ENCODE data around the gene FAM50A.

Gene FAM50A

DNA sequence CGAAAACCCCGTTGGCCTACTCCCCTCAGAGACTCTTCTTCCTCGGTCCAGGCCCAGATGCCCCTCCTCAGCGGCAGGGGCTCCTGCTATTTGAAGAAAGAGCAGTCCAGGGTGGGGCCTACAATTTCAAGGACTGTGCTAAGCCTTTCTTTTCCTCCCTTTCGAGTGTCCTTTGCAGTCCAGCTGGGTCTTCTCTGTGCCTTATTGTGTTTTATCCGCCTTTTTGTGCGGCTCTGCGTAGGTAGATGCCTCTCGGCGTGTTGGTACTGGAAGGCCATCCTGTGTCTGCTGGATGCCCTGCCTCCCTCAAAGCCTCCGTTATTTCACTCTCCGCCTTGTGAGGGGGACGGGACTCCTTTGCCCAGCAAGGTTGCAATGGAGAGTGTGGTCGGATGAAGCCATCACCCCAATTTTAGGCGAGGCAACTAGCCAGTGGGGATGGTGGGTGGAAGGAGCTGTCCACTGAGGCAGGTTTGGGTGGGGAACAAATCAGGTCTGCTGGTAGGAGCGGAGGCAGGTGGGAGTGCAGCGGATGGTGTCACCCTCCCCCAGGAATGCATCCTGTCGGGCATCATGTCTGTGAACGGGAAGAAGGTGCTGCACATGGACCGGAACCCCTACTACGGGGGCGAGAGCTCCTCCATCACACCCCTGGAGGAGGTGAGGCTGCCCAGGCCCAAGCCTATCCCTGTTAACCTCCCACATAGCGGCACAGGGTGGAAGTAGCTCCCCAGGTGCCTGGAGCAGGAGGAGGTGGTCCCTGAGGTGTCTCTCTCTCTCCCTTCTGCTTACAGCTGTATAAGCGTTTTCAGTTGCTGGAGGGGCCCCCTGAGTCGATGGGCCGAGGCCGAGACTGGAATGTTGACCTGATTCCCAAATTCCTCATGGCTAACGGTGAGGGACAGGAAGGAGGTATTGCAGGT is 5.7 kb upstream of the FAM50A start:
- Histone ChIP-seq H3K4me1 (ENCODE audit: control insufficient read depth, insufficient read depth, low read length) (no peaks in the 10 kb centered on the region), H3K4me3 (ENCODE audit: low read depth, low read length) (peak overlapping the region; percentile 69), H3K36me3 (ENCODE audit: control insufficient read depth in 2 of 2, insufficient read depth in 1 of 2, low read length in 2 of 2) (peaks cover 7 to 80% of the 10 kb centered on the region in 2 experiments; a peak in 2 of 3 replicates), H3K9me3 (ENCODE audit: control insufficient read depth, insufficient read depth, low read depth, low read length) (no peaks in the 10 kb centered on the region), H3K27ac (ENCODE audit: extremely low read depth, low read depth, low read length) (peak overlapping the region; percentile 43; the same call in 1 of the 2 replicates)
- ChIA-PET CTCF (interaction anchor here (0.5 to 0.7 kb wide), 2 partner anchors 10 to 78 kb away, joined by 3 to 4 read pairs; partner anchors contain the start of gene ATP6AP1), POLR2A (no interaction called here)
- TF ChIP-seq, protein P1, sequence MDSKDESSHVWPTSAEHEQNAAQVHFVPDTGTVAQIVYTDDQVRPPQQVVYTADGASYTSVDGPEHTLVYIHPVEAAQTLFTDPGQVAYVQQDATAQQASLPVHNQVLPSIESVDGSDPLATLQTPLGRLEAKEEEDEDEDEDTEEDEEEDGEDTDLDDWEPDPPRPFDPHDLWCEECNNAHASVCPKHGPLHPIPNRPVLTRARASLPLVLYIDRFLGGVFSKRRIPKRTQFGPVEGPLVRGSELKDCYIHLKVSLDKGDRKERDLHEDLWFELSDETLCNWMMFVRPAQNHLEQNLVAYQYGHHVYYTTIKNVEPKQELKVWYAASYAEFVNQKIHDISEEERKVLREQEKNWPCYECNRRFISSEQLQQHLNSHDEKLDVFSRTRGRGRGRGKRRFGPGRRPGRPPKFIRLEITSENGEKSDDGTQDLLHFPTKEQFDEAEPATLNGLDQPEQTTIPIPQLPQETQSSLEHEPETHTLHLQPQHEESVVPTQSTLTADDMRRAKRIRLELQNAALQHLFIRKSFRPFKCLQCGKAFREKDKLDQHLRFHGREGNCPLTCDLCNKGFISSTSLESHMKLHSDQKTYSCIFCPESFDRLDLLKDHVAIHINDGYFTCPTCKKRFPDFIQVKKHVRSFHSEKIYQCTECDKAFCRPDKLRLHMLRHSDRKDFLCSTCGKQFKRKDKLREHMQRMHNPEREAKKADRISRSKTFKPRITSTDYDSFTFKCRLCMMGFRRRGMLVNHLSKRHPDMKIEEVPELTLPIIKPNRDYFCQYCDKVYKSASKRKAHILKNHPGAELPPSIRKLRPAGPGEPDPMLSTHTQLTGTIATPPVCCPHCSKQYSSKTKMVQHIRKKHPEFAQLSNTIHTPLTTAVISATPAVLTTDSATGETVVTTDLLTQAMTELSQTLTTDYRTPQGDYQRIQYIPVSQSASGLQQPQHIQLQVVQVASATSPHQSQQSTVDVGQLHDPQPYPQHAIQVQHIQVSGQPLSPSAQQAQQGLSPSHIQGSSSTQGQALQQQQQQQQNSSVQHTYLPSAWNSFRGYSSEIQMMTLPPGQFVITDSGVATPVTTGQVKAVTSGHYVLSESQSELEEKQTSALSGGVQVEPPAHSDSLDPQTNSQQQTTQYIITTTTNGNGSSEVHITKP (tag by site-specific recombination; IDR thresholded peaks at IDR 0.05): peak; percentile 77
- TF ChIP-seq, protein P2, sequence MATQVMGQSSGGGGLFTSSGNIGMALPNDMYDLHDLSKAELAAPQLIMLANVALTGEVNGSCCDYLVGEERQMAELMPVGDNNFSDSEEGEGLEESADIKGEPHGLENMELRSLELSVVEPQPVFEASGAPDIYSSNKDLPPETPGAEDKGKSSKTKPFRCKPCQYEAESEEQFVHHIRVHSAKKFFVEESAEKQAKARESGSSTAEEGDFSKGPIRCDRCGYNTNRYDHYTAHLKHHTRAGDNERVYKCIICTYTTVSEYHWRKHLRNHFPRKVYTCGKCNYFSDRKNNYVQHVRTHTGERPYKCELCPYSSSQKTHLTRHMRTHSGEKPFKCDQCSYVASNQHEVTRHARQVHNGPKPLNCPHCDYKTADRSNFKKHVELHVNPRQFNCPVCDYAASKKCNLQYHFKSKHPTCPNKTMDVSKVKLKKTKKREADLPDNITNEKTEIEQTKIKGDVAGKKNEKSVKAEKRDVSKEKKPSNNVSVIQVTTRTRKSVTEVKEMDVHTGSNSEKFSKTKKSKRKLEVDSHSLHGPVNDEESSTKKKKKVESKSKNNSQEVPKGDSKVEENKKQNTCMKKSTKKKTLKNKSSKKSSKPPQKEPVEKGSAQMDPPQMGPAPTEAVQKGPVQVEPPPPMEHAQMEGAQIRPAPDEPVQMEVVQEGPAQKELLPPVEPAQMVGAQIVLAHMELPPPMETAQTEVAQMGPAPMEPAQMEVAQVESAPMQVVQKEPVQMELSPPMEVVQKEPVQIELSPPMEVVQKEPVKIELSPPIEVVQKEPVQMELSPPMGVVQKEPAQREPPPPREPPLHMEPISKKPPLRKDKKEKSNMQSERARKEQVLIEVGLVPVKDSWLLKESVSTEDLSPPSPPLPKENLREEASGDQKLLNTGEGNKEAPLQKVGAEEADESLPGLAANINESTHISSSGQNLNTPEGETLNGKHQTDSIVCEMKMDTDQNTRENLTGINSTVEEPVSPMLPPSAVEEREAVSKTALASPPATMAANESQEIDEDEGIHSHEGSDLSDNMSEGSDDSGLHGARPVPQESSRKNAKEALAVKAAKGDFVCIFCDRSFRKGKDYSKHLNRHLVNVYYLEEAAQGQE (tag by site-specific recombination; IDR thresholded peaks at IDR 0.05): peak; percentile 43; the same call in 1 of the 2 replicates
- no peak for TF ChIP-seq YY1 (tag by site-specific recombination; IDR thresholded peaks at IDR 0.05)
- no peak for TF ChIP-seq YY2 (tag by site-specific recombination; IDR thresholded peaks at IDR 0.05)
- TF ChIP-seq ZFHX2 (tag by site-specific recombination; conservative IDR thresholded peaks at IDR 0.05): peak; percentile 65
- TF ChIP-seq GLIS1 (tag by site-specific recombination; IDR thresholded peaks at IDR 0.05): peak; percentile 21
- TF ChIP-seq EGR2 (tag by site-specific recombination; IDR thresholded peaks at IDR 0.05; ENCODE audit: low read depth): peak; percentile 59

DNA sequence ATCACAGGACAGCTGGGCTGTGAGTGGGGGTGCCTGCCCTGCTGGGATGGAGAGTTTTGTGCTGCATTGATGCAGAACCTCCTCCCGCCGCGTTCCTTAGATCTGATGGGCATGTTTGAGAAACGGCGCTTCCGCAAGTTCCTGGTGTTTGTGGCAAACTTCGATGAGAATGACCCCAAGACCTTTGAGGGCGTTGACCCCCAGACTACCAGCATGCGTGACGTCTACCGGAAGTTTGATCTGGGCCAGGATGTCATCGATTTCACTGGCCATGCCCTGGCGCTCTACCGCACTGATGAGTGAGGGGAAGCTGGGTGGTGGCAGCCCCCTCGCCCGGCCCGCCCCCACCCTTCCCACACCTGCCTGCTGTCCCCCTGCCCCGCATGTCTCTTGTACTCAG is 4.1 kb upstream of the FAM50A start:
- ChIA-PET POLR2A (no interaction called here), CTCF (no interaction called here)
- Histone ChIP-seq H3K4me3 (ENCODE audit: low read depth, low read length) (no peak overlapping the region), H3K36me3 (ENCODE audit: control insufficient read depth in 2 of 2, insufficient read depth in 1 of 2, low read length in 2 of 2) (peaks cover 7 to 65% of the 10 kb centered on the region in 2 experiments; a peak in 2 of 3 replicates), H3K4me1 (ENCODE audit: control insufficient read depth, insufficient read depth, low read length) (no peaks in the 10 kb centered on the region), H3K9me3 (ENCODE audit: control insufficient read depth, insufficient read depth, low read depth, low read length) (no peaks in the 10 kb centered on the region), H3K27ac (ENCODE audit: extremely low read depth, low read depth, low read length) (no peak overlapping the region)
- TF ChIP-seq, protein P3, sequence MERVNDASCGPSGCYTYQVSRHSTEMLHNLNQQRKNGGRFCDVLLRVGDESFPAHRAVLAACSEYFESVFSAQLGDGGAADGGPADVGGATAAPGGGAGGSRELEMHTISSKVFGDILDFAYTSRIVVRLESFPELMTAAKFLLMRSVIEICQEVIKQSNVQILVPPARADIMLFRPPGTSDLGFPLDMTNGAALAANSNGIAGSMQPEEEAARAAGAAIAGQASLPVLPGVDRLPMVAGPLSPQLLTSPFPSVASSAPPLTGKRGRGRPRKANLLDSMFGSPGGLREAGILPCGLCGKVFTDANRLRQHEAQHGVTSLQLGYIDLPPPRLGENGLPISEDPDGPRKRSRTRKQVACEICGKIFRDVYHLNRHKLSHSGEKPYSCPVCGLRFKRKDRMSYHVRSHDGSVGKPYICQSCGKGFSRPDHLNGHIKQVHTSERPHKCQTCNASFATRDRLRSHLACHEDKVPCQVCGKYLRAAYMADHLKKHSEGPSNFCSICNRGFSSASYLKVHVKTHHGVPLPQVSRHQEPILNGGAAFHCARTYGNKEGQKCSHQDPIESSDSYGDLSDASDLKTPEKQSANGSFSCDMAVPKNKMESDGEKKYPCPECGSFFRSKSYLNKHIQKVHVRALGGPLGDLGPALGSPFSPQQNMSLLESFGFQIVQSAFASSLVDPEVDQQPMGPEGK (tag by site-specific recombination; IDR thresholded peaks at IDR 0.05): no peak
- TF ChIP-seq ZNF324 (tag by site-specific recombination; IDR thresholded peaks at IDR 0.05): no peak
- no peak for TF ChIP-seq SP7 (tag by site-specific recombination; IDR thresholded peaks at IDR 0.05)
- no peak for TF ChIP-seq ZNF132 (tag by site-specific recombination; IDR thresholded peaks at IDR 0.05; ENCODE audit: borderline replicate concordance)
- no peak for TF ChIP-seq FEZF1 (tag by site-specific recombination; IDR thresholded peaks at IDR 0.05)
- TF ChIP-seq, protein P4, sequence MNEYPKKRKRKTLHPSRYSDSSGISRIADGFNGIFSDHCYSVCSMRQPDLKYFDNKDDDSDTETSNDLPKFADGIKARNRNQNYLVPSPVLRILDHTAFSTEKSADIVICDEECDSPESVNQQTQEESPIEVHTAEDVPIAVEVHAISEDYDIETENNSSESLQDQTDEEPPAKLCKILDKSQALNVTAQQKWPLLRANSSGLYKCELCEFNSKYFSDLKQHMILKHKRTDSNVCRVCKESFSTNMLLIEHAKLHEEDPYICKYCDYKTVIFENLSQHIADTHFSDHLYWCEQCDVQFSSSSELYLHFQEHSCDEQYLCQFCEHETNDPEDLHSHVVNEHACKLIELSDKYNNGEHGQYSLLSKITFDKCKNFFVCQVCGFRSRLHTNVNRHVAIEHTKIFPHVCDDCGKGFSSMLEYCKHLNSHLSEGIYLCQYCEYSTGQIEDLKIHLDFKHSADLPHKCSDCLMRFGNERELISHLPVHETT (tag by site-specific recombination; IDR thresholded peaks at IDR 0.05): no peak
- TF ChIP-seq ZNF837 (tag by site-specific recombination; IDR thresholded peaks at IDR 0.05): no peak
- TF ChIP-seq ZBTB20 (tag by site-specific recombination; IDR thresholded peaks at IDR 0.05): no peak
- TF ChIP-seq, protein P5, sequence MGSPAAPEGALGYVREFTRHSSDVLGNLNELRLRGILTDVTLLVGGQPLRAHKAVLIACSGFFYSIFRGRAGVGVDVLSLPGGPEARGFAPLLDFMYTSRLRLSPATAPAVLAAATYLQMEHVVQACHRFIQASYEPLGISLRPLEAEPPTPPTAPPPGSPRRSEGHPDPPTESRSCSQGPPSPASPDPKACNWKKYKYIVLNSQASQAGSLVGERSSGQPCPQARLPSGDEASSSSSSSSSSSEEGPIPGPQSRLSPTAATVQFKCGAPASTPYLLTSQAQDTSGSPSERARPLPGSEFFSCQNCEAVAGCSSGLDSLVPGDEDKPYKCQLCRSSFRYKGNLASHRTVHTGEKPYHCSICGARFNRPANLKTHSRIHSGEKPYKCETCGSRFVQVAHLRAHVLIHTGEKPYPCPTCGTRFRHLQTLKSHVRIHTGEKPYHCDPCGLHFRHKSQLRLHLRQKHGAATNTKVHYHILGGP (tag by site-specific recombination; IDR thresholded peaks at IDR 0.05): no peak
- TF ChIP-seq, protein P6, sequence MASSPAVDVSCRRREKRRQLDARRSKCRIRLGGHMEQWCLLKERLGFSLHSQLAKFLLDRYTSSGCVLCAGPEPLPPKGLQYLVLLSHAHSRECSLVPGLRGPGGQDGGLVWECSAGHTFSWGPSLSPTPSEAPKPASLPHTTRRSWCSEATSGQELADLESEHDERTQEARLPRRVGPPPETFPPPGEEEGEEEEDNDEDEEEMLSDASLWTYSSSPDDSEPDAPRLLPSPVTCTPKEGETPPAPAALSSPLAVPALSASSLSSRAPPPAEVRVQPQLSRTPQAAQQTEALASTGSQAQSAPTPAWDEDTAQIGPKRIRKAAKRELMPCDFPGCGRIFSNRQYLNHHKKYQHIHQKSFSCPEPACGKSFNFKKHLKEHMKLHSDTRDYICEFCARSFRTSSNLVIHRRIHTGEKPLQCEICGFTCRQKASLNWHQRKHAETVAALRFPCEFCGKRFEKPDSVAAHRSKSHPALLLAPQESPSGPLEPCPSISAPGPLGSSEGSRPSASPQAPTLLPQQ (tag by site-specific recombination; IDR thresholded peaks at IDR 0.05): no peak
- no peak for TF ChIP-seq ZNF146 (tag by site-specific recombination; IDR thresholded peaks at IDR 0.05)
- TF ChIP-seq ZBTB21 (tag by site-specific recombination; IDR thresholded peaks at IDR 0.05): no peak
- TF ChIP-seq KLF10 (tag by site-specific recombination; IDR thresholded peaks at IDR 0.05): no peak
